GM04504 (cell line): ENCODE measurements around the gene GLCCI1.

ENCODE experiments used
- DNase-seq: peaks from one replicate; pipeline ENCODE4 v3.0.0-alpha.2; 2012; ENCODE audit warnings: low read depth

Gene GLCCI1

GRCh38 chr7:7962851-7963250 is 5.7 kb upstream of the GLCCI1 start:
- peak; percentile 21 for DNase-seq

GRCh38 chr7:7964250-7964649 is 4.3 kb upstream of the GLCCI1 start:
- DNase-seq: no peak

GRCh38 chr7:7964691-7965090 is 3.9 kb upstream of the GLCCI1 start:
- DNase-seq: no peak

- no peak for DNase-seq
Observed at GRCh38 chr7:7965301-7965700, 3.3 kb upstream of the GLCCI1 start.

GRCh38 chr7:7966141-7966734 is 2.4 kb upstream of the GLCCI1 start:
- DNase-seq: no peak

GRCh38 chr7:7967886-7968543 is 581 bp upstream of the GLCCI1 start:
- DNase-seq: no peak

GRCh38 chr7:7969306-7970236 is 975 bp downstream of the GLCCI1 start:
- DNase-seq: no peak

GRCh38 chr7:7970237-7970530 is 1.6 kb downstream of the GLCCI1 start:
- no peak for DNase-seq

- DNase-seq: no peak
Observed at GRCh38 chr7:7970531-7971307, 2.1 kb downstream of the GLCCI1 start.

- DNase-seq: no peak
Observed at GRCh38 chr7:7971308-7972040, 2.9 kb downstream of the GLCCI1 start.

GRCh38 chr7:7972128-7972527 is 3.5 kb downstream of the GLCCI1 start:
- no peak for DNase-seq

GRCh38 chr7:7972922-7973594 is 4.5 kb downstream of the GLCCI1 start:
- no peak for DNase-seq

- no peak for DNase-seq
Observed at GRCh38 chr7:7976677-7977076, 8.1 kb downstream of the GLCCI1 start.

GRCh38 chr7:7977774-7978173 is 9.2 kb downstream of the GLCCI1 start:
- DNase-seq: no peak

GRCh38 chr7:7978860-7979259 is 10.3 kb downstream of the GLCCI1 start:
- no peak for DNase-seq

GRCh38 chr7:7979558-7979957 is 11.0 kb downstream of the GLCCI1 start:
- DNase-seq: no peak

GRCh38 chr7:7980134-7980533 is 11.5 kb downstream of the GLCCI1 start:
- no peak for DNase-seq

GRCh38 chr7:7982904-7983303 is 14.3 kb downstream of the GLCCI1 start:
- no peak for DNase-seq

GRCh38 chr7:7984424-7984823 is 15.8 kb downstream of the GLCCI1 start:
- no peak for DNase-seq

- no peak for DNase-seq
Observed at GRCh38 chr7:7988706-7989105, 20.1 kb downstream of the GLCCI1 start.

- DNase-seq: no peak
Observed at GRCh38 chr7:7989133-7989532, 20.5 kb downstream of the GLCCI1 start.
